Measurements from ENCODE around the gene CASZ1.

- TF ChIP-seq REST (IDR thresholded peaks at IDR 0.05; ENCODE audit: insufficient read depth in 1 of 2, low read depth in 2 of 2, low read length in 1 of 2) (no peak), POLR2AphosphoS5 (IDR thresholded peaks at IDR 0.05; ENCODE audit: low read depth, low read length) (no peak), TCF7L2 (IDR thresholded peaks at IDR 0.05; ENCODE audit: low read depth, low read length) (no peak), SIN3A (IDR thresholded peaks at IDR 0.05; ENCODE audit: borderline replicate concordance, insufficient read depth, low read depth, low read length) (no peak)
- TF ChIP-seq, protein P1, sequence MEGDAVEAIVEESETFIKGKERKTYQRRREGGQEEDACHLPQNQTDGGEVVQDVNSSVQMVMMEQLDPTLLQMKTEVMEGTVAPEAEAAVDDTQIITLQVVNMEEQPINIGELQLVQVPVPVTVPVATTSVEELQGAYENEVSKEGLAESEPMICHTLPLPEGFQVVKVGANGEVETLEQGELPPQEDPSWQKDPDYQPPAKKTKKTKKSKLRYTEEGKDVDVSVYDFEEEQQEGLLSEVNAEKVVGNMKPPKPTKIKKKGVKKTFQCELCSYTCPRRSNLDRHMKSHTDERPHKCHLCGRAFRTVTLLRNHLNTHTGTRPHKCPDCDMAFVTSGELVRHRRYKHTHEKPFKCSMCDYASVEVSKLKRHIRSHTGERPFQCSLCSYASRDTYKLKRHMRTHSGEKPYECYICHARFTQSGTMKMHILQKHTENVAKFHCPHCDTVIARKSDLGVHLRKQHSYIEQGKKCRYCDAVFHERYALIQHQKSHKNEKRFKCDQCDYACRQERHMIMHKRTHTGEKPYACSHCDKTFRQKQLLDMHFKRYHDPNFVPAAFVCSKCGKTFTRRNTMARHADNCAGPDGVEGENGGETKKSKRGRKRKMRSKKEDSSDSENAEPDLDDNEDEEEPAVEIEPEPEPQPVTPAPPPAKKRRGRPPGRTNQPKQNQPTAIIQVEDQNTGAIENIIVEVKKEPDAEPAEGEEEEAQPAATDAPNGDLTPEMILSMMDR (IDR thresholded peaks at IDR 0.05) = no peak
Observed at GRCh38 chr1:10607228-10607627, 189.2 kb downstream of the CASZ1 start.

Data from Panc1 (cell line).